ENCODE results near the gene NR5A1. TPM values are rescaled to one million over a fixed set of nuclear protein-coding genes. Genes with fewer than 3 reads are reported as not detected.

Gene NR5A1
- total RNA-seq, 1 experiment from 2014 or later = 0.64 TPM

GRCh38 chr9:124471761-124472160 is 35.4 kb downstream of the NR5A1 start (continued):
- TF ChIP-seq REST (IDR thresholded peaks at IDR 0.05; ENCODE audit: low read depth) = no peak
- TF ChIP-seq ZNF274 (IDR thresholded peaks at IDR 0.05; ENCODE audit: low read depth, low read length) = no peak
- no peak for TF ChIP-seq SP1 (IDR thresholded peaks at IDR 0.05; ENCODE audit: low read depth)
- no peak for TF ChIP-seq ZFX (IDR thresholded peaks at IDR 0.05)
- no peak for TF ChIP-seq TCF7L2 (IDR thresholded peaks at IDR 0.05; ENCODE audit: borderline replicate concordance, extremely low read depth, insufficient read depth, insufficient read length)

- H3K4me2 ChIP-seq (ENCODE audit: low read length) = no peak overlapping the region
- no peak for DNase-seq (ENCODE audit: low read depth, low spot score)
- peaks cover 0 to 3% of the 10 kb centered on the region in 2 experiments; a peak in 1 of 4 replicates for H3K4me1 ChIP-seq (ENCODE audit: control insufficient read depth in 1 of 2, insufficient read depth in 2 of 2, low read length in 2 of 2)
- H4K20me1 ChIP-seq (ENCODE audit: insufficient read depth) = no peaks in the 10 kb centered on the region
- ChIA-PET POLR2A (no interaction called here), CTCF (no interaction called here), RAD21 (ENCODE audit: low non-redundant PET in 1 of 2, low total read pairs in 2 of 2, uncharacterized antibody in 2 of 2, unreplicated experiment in 2 of 2) (no interaction called here)
- H2AFZ ChIP-seq (ENCODE audit: low read depth, low read length, poor library complexity, severe bottlenecking) = no peak overlapping the region
- H3K9ac ChIP-seq (ENCODE audit: low read length) = no peak overlapping the region
- no TSS peak for BruUV-seq (replicated peaks)
- H3K36me3 ChIP-seq (ENCODE audit: control insufficient read depth in 1 of 2, insufficient read depth in 2 of 2, low read length in 2 of 2) = no peaks in the 10 kb centered on the region
- H3K79me2 ChIP-seq (ENCODE audit: insufficient read depth, low read length) = no peaks in the 10 kb centered on the region
- no peaks in the 10 kb centered on the region for H3K27me3 ChIP-seq (ENCODE audit: insufficient read depth, low read length)
- ATAC-seq = no peak
- H3K9me2 ChIP-seq (ENCODE audit: insufficient read depth) = no peaks in the 10 kb centered on the region
- TF ChIP-seq TCF7L2 (IDR thresholded peaks at IDR 0.05; ENCODE audit: borderline replicate concordance, extremely low read depth, insufficient read depth, insufficient read length) (no peak), POLR2AphosphoS5 (IDR thresholded peaks at IDR 0.05; ENCODE audit: low read depth, low read length) (no peak), RAD21 (IDR thresholded peaks at IDR 0.05; ENCODE audit: low read depth) (no peak), SIN3A (IDR thresholded peaks at IDR 0.05; ENCODE audit: low read depth) (no peak), ZNF274 (IDR thresholded peaks at IDR 0.05; ENCODE audit: low read depth, low read length) (no peak), SP1 (IDR thresholded peaks at IDR 0.05; ENCODE audit: low read depth) (no peak), CTCF (IDR thresholded peaks at IDR 0.05 in 2 of 3, conservative IDR thresholded peaks at IDR 0.05 in 1 of 3; ENCODE audit: borderline replicate concordance in 1 of 3, insufficient read depth in 1 of 3, low read depth in 2 of 3, low read length in 2 of 3) (no peak), EZH2 (IDR thresholded peaks at IDR 0.05) (no peak), ZFX (IDR thresholded peaks at IDR 0.05) (no peak), CBX3 (IDR thresholded peaks at IDR 0.05; ENCODE audit: low read depth) (no peak)
- intact Hi-C loops (cut with micrococcal nuclease) = no loop called here
- no peak overlapping the region for H3K4me3 ChIP-seq (replicated peaks in 1 of 2; ENCODE audit: low read depth in 1 of 2, low read length in 2 of 2)
- H3K9me3 ChIP-seq (ENCODE audit: control insufficient read depth in 1 of 2, insufficient read depth in 1 of 2, low read depth in 1 of 2, low read length in 2 of 2) = no peaks in the 10 kb centered on the region
- no peak overlapping the region for H3K27ac ChIP-seq (ENCODE audit: low read depth, low read length)
Observed at GRCh38 chr9:124470726-124471125, 36.5 kb downstream of the NR5A1 start.

Data from HCT116 (cell line).